GM15510 (cell line): Measurements from ENCODE around the gene F9.

ENCODE experiments used
- POLR2A ChIP-seq: IDR thresholded peaks from 3 replicates; pipeline ENCODE4 v1.6.1; 2011; ENCODE audit warnings: borderline replicate concordance; ENCODE audit not compliant: insufficient read length; ENCODE audit errors: extremely low read depth

Gene F9

GRCh38 chrX:139530550-139530949 is at the start of gene F9:
Gene F9, plus strand, starts transcription at chrX:139530739. Its CDS starts 26 bp downstream, at chrX:139530765.
- no peak for TF ChIP-seq POLR2A

GRCh38 chrX:139483699-139484098 is 46.8 kb upstream of the F9 start:
- no peak for TF ChIP-seq POLR2A

GRCh38 chrX:139484591-139484990 is 45.9 kb upstream of the F9 start:
- TF ChIP-seq POLR2A, result no peak

GRCh38 chrX:139495324-139495723 is 35.2 kb upstream of the F9 start:
- no peak for TF ChIP-seq POLR2A

- TF ChIP-seq POLR2A, result no peak
These were observed 24.2 kb upstream of the F9 start for GRCh38 chrX:139506333-139506732.

GRCh38 chrX:139508099-139508498 is 22.4 kb upstream of the F9 start:
- no peak for TF ChIP-seq POLR2A

GRCh38 chrX:139518475-139518874 is 12.1 kb upstream of the F9 start:
- TF ChIP-seq POLR2A, result no peak

- TF ChIP-seq POLR2A, result no peak
These were observed 2.3 kb downstream of the F9 start for GRCh38 chrX:139532834-139533233.

- TF ChIP-seq POLR2A, result no peak
These were observed 2.9 kb downstream of the F9 start for GRCh38 chrX:139533444-139533843.

GRCh38 chrX:139538907-139539790 is 8.6 kb downstream of the F9 start:
- TF ChIP-seq POLR2A, result no peak

GRCh38 chrX:139542652-139543051 is 12.1 kb downstream of the F9 start:
- no peak for TF ChIP-seq POLR2A

GRCh38 chrX:139543920-139544319 is 13.4 kb downstream of the F9 start:
- no peak for TF ChIP-seq POLR2A

- no peak for TF ChIP-seq POLR2A
These were observed 14.1 kb downstream of the F9 start for GRCh38 chrX:139544591-139544990.

- no peak for TF ChIP-seq POLR2A
These were observed 23.8 kb downstream of the F9 start for GRCh38 chrX:139554376-139554775.

GRCh38 chrX:139554991-139555675 is 24.6 kb downstream of the F9 start:
- no peak for TF ChIP-seq POLR2A

GRCh38 chrX:139559383-139560042 is 29.0 kb downstream of the F9 start:
- TF ChIP-seq POLR2A, result no peak

GRCh38 chrX:139560221-139560620 is 29.7 kb downstream of the F9 start:
- TF ChIP-seq POLR2A, result no peak
